HCT116 (cell line): ENCODE data around the gene ABCD1. TPM values are rescaled to one million over a fixed set of nuclear protein-coding genes. Genes with fewer than 3 reads are reported as not detected.

Experiments
- ATAC-seq: fragments of 200-7000 bp; cut with Tn5 transposase; 2 replicates; pipeline ENCODE4 v1.9.1; 2020; ENCODE audit warnings: mild to moderate bottlenecking, moderate library complexity
- BruUV-seq: library from RNA; stranded (reverse); fragments of 400-500 nt; replicated peaks from 2 replicates; lab custom pipeline; 2021; lab: Mats Ljungman, UMichigan
- CTCF ChIA-PET: fragments of 300-600 bp; sonication (Branson Sonifier 250); formaldehyde crosslinking; loops from one replicate; lab custom pipeline; 2021; ENCODE audit warnings: antibody characterized with exemption; lab: Charles Lee
- POLR2A ChIA-PET: fragments of 300-600, 350-600 bp; sonication (Branson Sonifier 250); formaldehyde crosslinking; loops from one replicate; lab custom pipeline; 2021; ENCODE audit warnings: antibody characterized with exemption; lab: Charles Lee
- RAD21 ChIA-PET, 2 experiments: fragments of 300-600 bp; sonication (Branson Sonifier 250); formaldehyde crosslinking; loops; one replicate each; lab custom pipeline; 2023; ENCODE audit warnings: low total read pairs in 2 of 2; ENCODE audit not compliant: uncharacterized antibody in 2 of 2, unreplicated experiment in 2 of 2, low non-redundant PET in 1 of 2; lab: Charles Lee
- DNase-seq: peaks from one replicate; pipeline ENCODE4 v3.0.0-alpha.2; 2010; ENCODE audit warnings: low read depth, low spot score
- H2AFZ ChIP-seq: fragments of 200-600 bp; shearing (Covaris generic), sonication (generic); 2 replicates; pipeline ENCODE4 v1.6.1; 2017; ENCODE audit warnings: low read depth, mixed run types, mixed read lengths, antibody characterized with exemption, low read length; ENCODE audit not compliant: poor library complexity, severe bottlenecking
- H3K27ac ChIP-seq: 2 replicates; pipeline ENCODE4 v1.5.1; 2012; ENCODE audit warnings: low read depth, low read length
- H3K27me3 ChIP-seq: fragments of 200-600 bp; sonication (generic); 2 replicates; pipeline ENCODE4 v1.6.1; 2016; ENCODE audit warnings: mixed run types, low read length, mixed read lengths; ENCODE audit not compliant: insufficient read depth
- H3K36me3 ChIP-seq, 2 experiments: fragments of 200-500 bp in 1 of 2; fragments of 200-600 bp in 1 of 2; sonication (Bioruptor generic) in 1 of 2; sonication (generic) in 1 of 2; 2 replicates each; pipeline versions ENCODE4 v1.5.1 to v1.6.1; 2014 to 2016; ENCODE audit warnings: low read length in 2 of 2, inconsistent platforms in 1 of 2, mixed read lengths in 1 of 2, mixed run types in 1 of 2; ENCODE audit not compliant: insufficient read depth in 2 of 2, control insufficient read depth in 1 of 2
- H3K4me1 ChIP-seq, 2 experiments: fragments of 200-600 bp in 1 of 2; sonication (generic) in 1 of 2; 2 replicates each; pipeline versions ENCODE4 v1.5.1 to v1.6.1; 2012 to 2017; ENCODE audit warnings: low read length in 2 of 2, inconsistent platforms in 1 of 2, mild to moderate bottlenecking in 1 of 2, mixed read lengths in 1 of 2, mixed run types in 1 of 2, moderate library complexity in 1 of 2; ENCODE audit not compliant: insufficient read depth in 2 of 2, control insufficient read depth in 1 of 2
- H3K4me2 ChIP-seq: fragments of 200-600 bp; sonication (generic); 2 replicates; pipeline ENCODE4 v1.6.1; 2017; ENCODE audit warnings: mixed run types, low read length, mixed read lengths
- H3K4me3 ChIP-seq, 2 experiments: fragments of 200-600 bp in 1 of 2; sonication (generic) in 1 of 2; replicated peaks in 1 of 2; 2 replicates each; pipeline ENCODE4 v1.5.1; 2011 to 2016; ENCODE audit warnings: low read length in 2 of 2, control low read depth in 1 of 2, low read depth in 1 of 2, mild to moderate bottlenecking in 1 of 2, mixed read lengths in 1 of 2, mixed run types in 1 of 2
- H3K79me2 ChIP-seq: fragments of 200-600 bp; sonication (generic); 2 replicates; pipeline ENCODE4 v1.6.1; 2017; ENCODE audit warnings: mild to moderate bottlenecking, mixed run types, low read length, moderate library complexity, mixed read lengths; ENCODE audit not compliant: insufficient read depth
- H3K9ac ChIP-seq: fragments of 200-600 bp; sonication (generic); 2 replicates; pipeline ENCODE4 v1.6.1; 2016; ENCODE audit warnings: low read length, mixed read lengths
- H3K9me2 ChIP-seq: fragments of 200-600 bp; sonication (generic), shearing (Covaris generic); 2 replicates; pipeline ENCODE4 v1.6.1; 2017; ENCODE audit warnings: mixed run types, mild to moderate bottlenecking, moderate library complexity; ENCODE audit not compliant: insufficient read depth
- H3K9me3 ChIP-seq, 2 experiments: fragments of 200-500 bp in 1 of 2; fragments of 200-600 bp in 1 of 2; sonication (Bioruptor generic) in 1 of 2; sonication (generic) in 1 of 2; 2 replicates each; pipeline ENCODE4 v1.6.1; 2014 to 2017; ENCODE audit warnings: low read length in 2 of 2, mixed read lengths in 2 of 2, inconsistent platforms in 1 of 2, low read depth in 1 of 2, mild to moderate bottlenecking in 1 of 2, mixed run types in 1 of 2, moderate library complexity in 1 of 2; ENCODE audit not compliant: control insufficient read depth in 1 of 2, insufficient read depth in 1 of 2
- H4K20me1 ChIP-seq: fragments of 200-600 bp; sonication (generic), shearing (Covaris generic); 2 replicates; pipeline ENCODE4 v1.6.1; 2017; ENCODE audit warnings: mixed run types, mild to moderate bottlenecking, moderate library complexity; ENCODE audit not compliant: insufficient read depth
- ATF3 ChIP-seq: IDR thresholded peaks from 2 replicates; pipeline ENCODE4 v1.6.1; 2012
- CBX3 ChIP-seq: IDR thresholded peaks from 2 replicates; pipeline ENCODE4 v1.6.1; 2012; ENCODE audit warnings: low read depth
- CEBPB ChIP-seq: IDR thresholded peaks from 2 replicates; pipeline ENCODE4 v1.6.1; 2012; ENCODE audit warnings: low read depth
- ELF1 ChIP-seq: IDR thresholded peaks from 2 replicates; pipeline ENCODE4 v1.6.1; 2012; ENCODE audit warnings: low read depth, borderline replicate concordance
- EZH2 ChIP-seq: fragments of 200-600 bp; sonication (generic); IDR thresholded peaks from 2 replicates; pipeline ENCODE4 v1.6.1; 2017; ENCODE audit warnings: antibody characterized with exemption, mixed run types
- EZH2phosphoT487 ChIP-seq: fragments of 200-600 bp; IDR thresholded peaks from 2 replicates; pipeline ENCODE4 v1.6.1; 2018; ENCODE audit warnings: antibody characterized with exemption, borderline replicate concordance
- FOSL1 ChIP-seq: IDR thresholded peaks from 2 replicates; pipeline ENCODE4 v1.6.1; 2012; ENCODE audit warnings: low read depth
- MAX ChIP-seq: IDR thresholded peaks from 2 replicates; pipeline ENCODE4 v1.6.1; 2012
- POLR2A ChIP-seq: IDR thresholded peaks from 2 replicates; pipeline ENCODE4 v1.7.0; 2011; ENCODE audit warnings: borderline replicate concordance; ENCODE audit not compliant: insufficient read depth, insufficient read length; ENCODE audit errors: extremely low read depth
- POLR2AphosphoS5 ChIP-seq: IDR thresholded peaks from 2 replicates; pipeline ENCODE4 v1.6.1; 2011; ENCODE audit warnings: mild to moderate bottlenecking, low read depth, low read length, moderate library complexity
- SIN3A ChIP-seq: IDR thresholded peaks from 2 replicates; pipeline ENCODE4 v1.6.1; 2012; ENCODE audit warnings: low read depth
- SP1 ChIP-seq: IDR thresholded peaks from 2 replicates; pipeline ENCODE4 v1.6.1; 2012; ENCODE audit warnings: low read depth
- SRF ChIP-seq: IDR thresholded peaks from 2 replicates; pipeline ENCODE4 v1.6.1; 2012; ENCODE audit warnings: low read depth
- ZBTB33 ChIP-seq: IDR thresholded peaks from 2 replicates; pipeline ENCODE4 v1.6.1; 2011; ENCODE audit warnings: mild to moderate bottlenecking, low read length, moderate library complexity; ENCODE audit not compliant: insufficient replicate concordance; ENCODE audit errors: extremely low read depth
- intact Hi-C: fragments of 100-400 bp; cut with micrococcal nuclease; formaldehyde crosslinking; loops from 2 replicates; pipeline ENCODE4 v1.10.0; 2022
- total RNA-seq: library from RNA; stranded (reverse); gene quantifications from one replicate; pipeline ENCODE4 v1.2.1, GENCODE V29; 2021; ENCODE audit not compliant: unreplicated experiment

The ABCD1 gene
- total RNA-seq, 1 experiment from 2014 or later = 7.1 TPM

GRCh38 chrX:153702336-153703035 is 22.2 kb upstream of the ABCD1 start:
- Histone ChIP-seq H4K20me1 (no peaks in the 10 kb centered on the region), H3K9me2 (no peaks in the 10 kb centered on the region), H3K9ac (no peak overlapping the region), H3K4me3 (no peak overlapping the region), H2AFZ (no peak overlapping the region), H3K4me1 (no peaks in the 10 kb centered on the region), H3K36me3 (no peaks in the 10 kb centered on the region; a peak in 1 of 4 replicates), H3K79me2 (peaks cover 5% of the 10 kb centered on the region; the same call in 1 of the 2 replicates), H3K27me3 (no peaks in the 10 kb centered on the region), H3K9me3 (no peaks in the 10 kb centered on the region), H3K27ac (no peak overlapping the region), H3K4me2 (no peak overlapping the region)
- ChIA-PET RAD21 (no interaction called here), POLR2A (no interaction called here), CTCF (no interaction called here)
- intact Hi-C loops = no loop called here
- no peak for ATAC-seq
- DNase-seq = no peak
- BruUV-seq = no TSS peak
- TF ChIP-seq ZBTB33 (no peak), CBX3 (no peak), POLR2AphosphoS5 (no peak), POLR2A (no peak), ATF3 (no peak), CEBPB (no peak)

- BruUV-seq = no TSS peak
- H3K27me3 ChIP-seq = no peaks in the 10 kb centered on the region
- no peak overlapping the region for H3K9ac ChIP-seq
- RAD21 ChIA-PET = no interaction called here
- H3K79me2 ChIP-seq = peaks cover 11% of the 10 kb centered on the region; the same call in 1 of the 2 replicates
- H4K20me1 ChIP-seq = no peaks in the 10 kb centered on the region
- DNase-seq (no peak), ATAC-seq (no peak)
- no peak overlapping the region for H3K4me2 ChIP-seq
- no peak for TF ChIP-seq POLR2AphosphoS5
- TF ChIP-seq EZH2 = no peak
- TF ChIP-seq CEBPB = no peak
- TF ChIP-seq SRF = no peak
- no peak for TF ChIP-seq POLR2A
- TF ChIP-seq CBX3 = no peak
- no peak for TF ChIP-seq FOSL1
- no peak for TF ChIP-seq ELF1
- no peak for TF ChIP-seq SP1
- TF ChIP-seq MAX = no peak
- TF ChIP-seq SIN3A = no peak
- no peak for TF ChIP-seq EZH2phosphoT487
- no peaks in the 10 kb centered on the region for H3K4me1 ChIP-seq
- CTCF ChIA-PET = no interaction called here
- no peak overlapping the region for H2AFZ ChIP-seq
- POLR2A ChIA-PET = no interaction called here
- H3K36me3 ChIP-seq = no peaks in the 10 kb centered on the region; a peak in 1 of 4 replicates
- H3K9me2 ChIP-seq = no peaks in the 10 kb centered on the region
- no peak overlapping the region for H3K27ac ChIP-seq
- H3K4me3 ChIP-seq = no peak overlapping the region
- H3K9me3 ChIP-seq = no peaks in the 10 kb centered on the region
- intact Hi-C loops = no loop called here
These were observed 21.7 kb upstream of the ABCD1 start for GRCh38 chrX:153703036-153703370.
